SK-N-SH (cell line): ENCODE results near the gene R3HDM4.

Source experiments
- CHD2 ChIP-seq: fragments of 150-350 bp; IDR thresholded peaks from 2 replicates; pipeline ENCODE4 v1.6.1; 2018; ENCODE audit warnings: low read length; ENCODE audit not compliant: partially characterized antibody
- NFIC ChIP-seq: IDR thresholded peaks from 2 replicates; pipeline ENCODE4 v1.4.0; 2012; ENCODE audit warnings: borderline replicate concordance
- SMC3 ChIP-seq: IDR thresholded peaks from 2 replicates; pipeline ENCODE4 v1.6.1; 2012; ENCODE audit warnings: low read depth, low read length, improper control_type of control experiment
- TEAD4 ChIP-seq: IDR thresholded peaks from 2 replicates; pipeline ENCODE4 v1.4.0; 2012; ENCODE audit warnings: mild to moderate bottlenecking, borderline replicate concordance; ENCODE audit not compliant: insufficient read depth
- TF ChIP-seq, protein P1 (sequence below): fragments of 200-600 bp; sonication (generic); IDR thresholded peaks from 2 replicates; pipeline ENCODE4 v1.6.1; 2017; ENCODE audit warnings: antibody characterized with exemption, mild to moderate bottlenecking, moderate library complexity
- TF ChIP-seq, protein P2 (sequence below): IDR thresholded peaks from 2 replicates; pipeline ENCODE4 v1.4.0; 2012; ENCODE audit warnings: low read depth, borderline replicate concordance

DNA sequence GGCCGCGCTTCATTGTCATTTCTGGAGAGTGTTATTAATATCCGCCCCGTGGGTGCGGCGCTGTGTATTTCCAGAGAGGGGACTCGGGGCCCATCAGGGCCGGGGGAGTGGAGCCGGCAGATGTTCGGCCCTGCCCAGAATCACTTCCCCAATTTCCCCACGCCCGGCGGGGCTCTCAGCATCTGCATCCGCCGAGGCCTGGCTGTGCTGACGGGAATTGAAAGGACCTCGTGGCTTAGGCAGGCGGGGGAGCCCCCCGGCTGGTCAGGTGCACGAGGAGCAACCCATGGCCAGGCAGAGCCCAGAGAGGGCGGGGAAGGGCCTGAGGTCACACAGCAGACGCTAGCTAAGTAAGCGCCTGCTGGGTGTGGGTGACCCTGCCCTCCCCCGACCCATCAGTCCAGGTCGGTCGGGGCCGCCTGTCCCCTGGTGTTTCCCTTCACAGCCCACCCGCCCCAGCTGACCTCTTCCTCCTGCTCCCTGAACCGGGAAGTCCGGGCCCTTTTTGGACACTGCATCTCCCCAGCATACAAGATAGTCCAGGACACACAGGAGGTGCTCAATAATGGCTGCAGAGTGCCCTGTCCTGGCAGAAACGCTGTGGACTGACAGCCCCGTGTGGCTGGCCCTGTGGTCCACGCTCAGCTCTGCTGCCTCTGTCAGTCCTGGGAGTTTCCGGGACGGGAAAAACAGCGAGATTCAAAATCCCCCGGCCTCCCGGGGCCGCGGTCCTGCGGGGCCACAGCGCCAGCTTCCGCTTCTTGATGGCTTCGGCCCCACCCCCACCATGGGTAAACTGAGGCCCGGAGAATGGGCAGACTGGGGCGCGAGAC is 34.9 kb upstream of the R3HDM4 start:
- TF ChIP-seq, protein P1, sequence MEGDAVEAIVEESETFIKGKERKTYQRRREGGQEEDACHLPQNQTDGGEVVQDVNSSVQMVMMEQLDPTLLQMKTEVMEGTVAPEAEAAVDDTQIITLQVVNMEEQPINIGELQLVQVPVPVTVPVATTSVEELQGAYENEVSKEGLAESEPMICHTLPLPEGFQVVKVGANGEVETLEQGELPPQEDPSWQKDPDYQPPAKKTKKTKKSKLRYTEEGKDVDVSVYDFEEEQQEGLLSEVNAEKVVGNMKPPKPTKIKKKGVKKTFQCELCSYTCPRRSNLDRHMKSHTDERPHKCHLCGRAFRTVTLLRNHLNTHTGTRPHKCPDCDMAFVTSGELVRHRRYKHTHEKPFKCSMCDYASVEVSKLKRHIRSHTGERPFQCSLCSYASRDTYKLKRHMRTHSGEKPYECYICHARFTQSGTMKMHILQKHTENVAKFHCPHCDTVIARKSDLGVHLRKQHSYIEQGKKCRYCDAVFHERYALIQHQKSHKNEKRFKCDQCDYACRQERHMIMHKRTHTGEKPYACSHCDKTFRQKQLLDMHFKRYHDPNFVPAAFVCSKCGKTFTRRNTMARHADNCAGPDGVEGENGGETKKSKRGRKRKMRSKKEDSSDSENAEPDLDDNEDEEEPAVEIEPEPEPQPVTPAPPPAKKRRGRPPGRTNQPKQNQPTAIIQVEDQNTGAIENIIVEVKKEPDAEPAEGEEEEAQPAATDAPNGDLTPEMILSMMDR: no peak
- no peak for TF ChIP-seq NFIC
- TF ChIP-seq TEAD4: no peak
- no peak for TF ChIP-seq CHD2
- TF ChIP-seq SMC3: no peak
- TF ChIP-seq, protein P2, sequence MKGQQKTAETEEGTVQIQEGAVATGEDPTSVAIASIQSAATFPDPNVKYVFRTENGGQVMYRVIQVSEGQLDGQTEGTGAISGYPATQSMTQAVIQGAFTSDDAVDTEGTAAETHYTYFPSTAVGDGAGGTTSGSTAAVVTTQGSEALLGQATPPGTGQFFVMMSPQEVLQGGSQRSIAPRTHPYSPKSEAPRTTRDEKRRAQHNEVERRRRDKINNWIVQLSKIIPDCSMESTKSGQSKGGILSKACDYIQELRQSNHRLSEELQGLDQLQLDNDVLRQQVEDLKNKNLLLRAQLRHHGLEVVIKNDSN: no peak
